Ovary (tissue), 3 donors: ENCODE results near the gene LITAF.

ENCODE experiments used
- CTCF ChIP-seq, 3 donors: fragments of 450-650 bp in 2 of 3; fragments of 200-600 bp in 1 of 3; IDR thresholded peaks; one replicate each; pipeline versions ENCODE4 v1.5.1 to v1.8.0; 2016 to 2022; ENCODE audit warnings: antibody characterized with exemption in 3 of 3, mild to moderate bottlenecking in 1 of 3
- POLR2A ChIP-seq: fragments of 450-650 bp; IDR thresholded peaks from one replicate; pipeline ENCODE4 v1.6.1; 2017; ENCODE audit warnings: antibody characterized with exemption, mild to moderate bottlenecking, moderate library complexity
- donor health status: DM: no; HTN: no; CAD: no.

GRCh38 chr16:11534262-11534661, 52.5 kb downstream of the LITAF start:
- TF ChIP-seq CTCF (IDR thresholded peaks at IDR 0.05) (no peak), POLR2A (no peak)
